Spleen (tissue), 11 donors: Measurements from ENCODE around the gene SENP1. TPM values are rescaled to one million over a fixed set of nuclear protein-coding genes. Genes with fewer than 3 reads are reported as not detected.

Experiments
- DNase-seq: peaks from one replicate; pipeline ENCODE4 v3.0.0-alpha.2; 2020
- H3K27ac ChIP-seq, 8 donors: fragments of 200-600 bp; sonication (generic) in 7 of 8; 1 replicate in 4 of 8; 2 replicates in 4 of 8; pipeline versions ENCODE4 v1.5.0 to v1.8.0; 2016 to 2021; ENCODE audit warnings: inconsistent platforms in 4 of 8, mild to moderate bottlenecking in 4 of 8, moderate library complexity in 1 of 8
- H3K27me3 ChIP-seq, 7 donors: fragments of 200-600 bp; sonication (generic) in 6 of 7; replicated peaks in 1 of 7; 1 replicate in 4 of 7; 2 replicates in 3 of 7; pipeline versions ENCODE4 v1.5.0 to v1.8.0; 2016 to 2021; ENCODE audit warnings: inconsistent platforms in 3 of 7, mild to moderate bottlenecking in 1 of 7
- H3K36me3 ChIP-seq, 6 donors: fragments of 200-600 bp; sonication (generic) in 5 of 6; 1 replicate in 4 of 6; 2 replicates in 2 of 6; pipeline versions ENCODE4 v1.5.0 to v1.8.0; 2016 to 2021; ENCODE audit warnings: inconsistent platforms in 2 of 6
- H3K4me1 ChIP-seq, 6 donors: fragments of 200-600 bp; sonication (generic) in 5 of 6; 1 replicate in 3 of 6; 2 replicates in 3 of 6; pipeline versions ENCODE4 v1.5.0 to v1.8.0; 2016 to 2021; ENCODE audit warnings: inconsistent platforms in 3 of 6
- H3K4me3 ChIP-seq, 8 donors: fragments of 200-600 bp; sonication (generic) in 7 of 8; 1 replicate in 4 of 8; 2 replicates in 4 of 8; pipeline versions ENCODE4 v1.5.0 to v1.8.0; 2016 to 2021; ENCODE audit warnings: inconsistent platforms in 4 of 8, mild to moderate bottlenecking in 4 of 8, moderate library complexity in 2 of 8
- H3K9me3 ChIP-seq, 8 donors: fragments of 200-600 bp; sonication (generic) in 7 of 8; 1 replicate in 4 of 8; 2 replicates in 4 of 8; pipeline versions ENCODE4 v1.5.0 to v1.8.0; 2016 to 2021; ENCODE audit warnings: inconsistent platforms in 4 of 8
- POLR2A ChIP-seq, 3 donors: fragments of 450-650 bp; IDR thresholded peaks; one replicate each; pipeline ENCODE4 v1.5.1; 2017; ENCODE audit warnings: antibody characterized with exemption in 3 of 3, mild to moderate bottlenecking in 1 of 3
- POLR2AphosphoS5 ChIP-seq, 3 donors: sonication (generic); formaldehyde crosslinking; IDR thresholded peaks; one replicate each; pipeline ENCODE4 v1.5.1; 2017; ENCODE audit warnings: antibody characterized with exemption in 3 of 3
- WGBS, 5 donors: extraction: QIAGEN DNeasy Blood & Tissue Kit in 3 of 5; methylation state at CpG; one replicate each; pipeline versions ENCODE4 v1.1.5 to v1.1.7; 2013 to 2018; 5-methylcytosine and 5-hydroxymethylcytosine counted together
- intact Hi-C: fragments of 100-400 bp; cut with DNase I; formaldehyde crosslinking; loops from one replicate; pipeline ENCODE4 v1.15.0; 2023; ENCODE audit warnings: low total_unique reads
- polyA plus RNA-seq, 3 donors: library from polyadenylated mRNA; stranded (reverse); fragments of 200-250 nt; gene quantifications; one replicate each; pipeline ENCODE4 v1.2.1, GENCODE V29; 2013
- total RNA-seq, 7 donors: library from RNA; depleted of rRNA in 3 of 7; stranded (reverse); fragments of >200 nt in 3 of 7; fragmentation: NEBNext Ultra II Directional in 4 of 7; extraction: Animal tissue kit (Norgen Biotek cat#: 25700) in 4 of 7; gene quantifications; one replicate each; pipeline versions ENCODE4 v1.1.0 to v1.2.1, GENCODE V29; 2016 to 2021
- TF ChIP-seq, protein P1 (sequence below), 11 experiments: fragments of 200-600 bp in 7 of 11; fragments of 450-650 bp in 4 of 11; sonication (generic) in 4 of 11; IDR thresholded peaks in 8 of 11; conservative IDR thresholded peaks in 3 of 11; 1 replicate in 7 of 11; 2 replicates in 4 of 11; pipeline versions ENCODE4 v1.4.0 to v1.8.0; 2016 to 2021; ENCODE audit warnings: antibody characterized with exemption in 11 of 11, inconsistent platforms in 4 of 11, mild to moderate bottlenecking in 1 of 11
- donor health status: healthy with polysubstance abuse.
- donor health status: DM: no; HTN: no; CAD: no; lungs with moderate emphysema.
- donor health status: DM: no; HTN: no; CAD: no.
- donor health status: Bipolar disorder and iron deficiency.
- donor health status: healthy.
- donor health status: DM: no; HTN: no; CAD: no.
- donor health status: DM: yes; HTN: yes; CAD: no.

The SENP1 gene
- total and polyA plus RNA-seq, 10 donors: 3.7 to 37.4 (median 25.6) TPM

- Histone ChIP-seq H3K4me1 (no peaks in the 10 kb centered on the region), H3K27ac (no peak overlapping the region), H3K9me3 (no peaks in the 10 kb centered on the region), H3K27me3 (peaks cover 0 to 35% (median 0%) of the 10 kb centered on the region in 7 donors), H3K4me3 (no peak overlapping the region), H3K36me3 (no peaks in the 10 kb centered on the region)
- intact Hi-C loops: no loop called here
- no peak for DNase-seq
- TF ChIP-seq POLR2AphosphoS5 (IDR thresholded peaks at IDR 0.05) (no peak), POLR2A (IDR thresholded peaks at IDR 0.05) (no peak)
- TF ChIP-seq, protein P1, sequence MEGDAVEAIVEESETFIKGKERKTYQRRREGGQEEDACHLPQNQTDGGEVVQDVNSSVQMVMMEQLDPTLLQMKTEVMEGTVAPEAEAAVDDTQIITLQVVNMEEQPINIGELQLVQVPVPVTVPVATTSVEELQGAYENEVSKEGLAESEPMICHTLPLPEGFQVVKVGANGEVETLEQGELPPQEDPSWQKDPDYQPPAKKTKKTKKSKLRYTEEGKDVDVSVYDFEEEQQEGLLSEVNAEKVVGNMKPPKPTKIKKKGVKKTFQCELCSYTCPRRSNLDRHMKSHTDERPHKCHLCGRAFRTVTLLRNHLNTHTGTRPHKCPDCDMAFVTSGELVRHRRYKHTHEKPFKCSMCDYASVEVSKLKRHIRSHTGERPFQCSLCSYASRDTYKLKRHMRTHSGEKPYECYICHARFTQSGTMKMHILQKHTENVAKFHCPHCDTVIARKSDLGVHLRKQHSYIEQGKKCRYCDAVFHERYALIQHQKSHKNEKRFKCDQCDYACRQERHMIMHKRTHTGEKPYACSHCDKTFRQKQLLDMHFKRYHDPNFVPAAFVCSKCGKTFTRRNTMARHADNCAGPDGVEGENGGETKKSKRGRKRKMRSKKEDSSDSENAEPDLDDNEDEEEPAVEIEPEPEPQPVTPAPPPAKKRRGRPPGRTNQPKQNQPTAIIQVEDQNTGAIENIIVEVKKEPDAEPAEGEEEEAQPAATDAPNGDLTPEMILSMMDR (IDR thresholded peaks at IDR 0.05 in 8 of 11, conservative IDR thresholded peaks at IDR 0.05 in 3 of 11): no peak
- 61 to 88% (median 68%) methylated on average over 1 of the region's 1 CpG for WGBS, 5 donors
Observed at GRCh38 chr12:48015129-48015528, 90.8 kb downstream of the SENP1 start.

GRCh38 chr12:48013287-48013686 lies 92.6 kb downstream of the SENP1 start:
- Histone ChIP-seq H3K27ac (no peak overlapping the region), H3K27me3 (peaks cover 0 to 40% (median 6%) of the 10 kb centered on the region in 7 donors), H3K9me3 (no peaks in the 10 kb centered on the region), H3K4me3 (no peak overlapping the region), H3K36me3 (no peaks in the 10 kb centered on the region), H3K4me1 (no peaks in the 10 kb centered on the region)
- intact Hi-C loops: no loop called here
- 65 to 82% (median 74%) methylated on average over 2 of the region's 2 CpGs for WGBS, 5 donors
- TF ChIP-seq POLR2AphosphoS5 (IDR thresholded peaks at IDR 0.05): no peak
- no peak for TF ChIP-seq POLR2A (IDR thresholded peaks at IDR 0.05)
- TF ChIP-seq, protein P1 (IDR thresholded peaks at IDR 0.05 in 8 of 11, conservative IDR thresholded peaks at IDR 0.05 in 3 of 11): no peak
- no peak for DNase-seq

DNA sequence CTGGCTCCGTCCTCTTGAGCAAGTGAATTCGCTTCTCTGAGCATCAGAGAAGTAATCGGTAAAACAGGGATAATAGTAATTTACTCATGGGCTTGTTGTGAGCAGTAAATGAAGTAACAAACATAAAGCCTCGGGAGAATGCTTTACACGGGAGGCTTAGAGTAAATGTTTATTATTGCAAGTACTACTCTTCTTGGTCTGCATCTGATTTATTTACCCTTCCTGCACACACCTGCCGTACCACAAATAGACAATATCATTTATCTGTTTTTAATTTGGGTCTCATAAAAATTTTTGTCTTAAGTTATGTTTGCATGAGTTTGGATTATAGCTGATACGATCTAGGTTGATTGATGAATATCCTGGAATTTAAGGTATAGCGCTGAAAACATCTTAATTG lies 93.8 kb downstream of the SENP1 start:
- peaks cover 0 to 53% (median 6%) of the 10 kb centered on the region in 7 donors for H3K27me3 ChIP-seq
- no peaks in the 10 kb centered on the region for H3K4me1 ChIP-seq
- TF ChIP-seq POLR2A (IDR thresholded peaks at IDR 0.05) (no peak), POLR2AphosphoS5 (IDR thresholded peaks at IDR 0.05) (no peak)
- TF ChIP-seq, protein P1 (IDR thresholded peaks at IDR 0.05 in 8 of 11, conservative IDR thresholded peaks at IDR 0.05 in 3 of 11): no peak
- WGBS, 5 donors: 71 to 79% (median 77%) methylated on average over 8 of the region's 8 CpGs
- no peaks in the 10 kb centered on the region for H3K9me3 ChIP-seq
- H3K36me3 ChIP-seq: no peaks in the 10 kb centered on the region
- H3K4me3 ChIP-seq: no peak overlapping the region
- no peak for DNase-seq
- intact Hi-C loops: no loop called here
- no peak overlapping the region for H3K27ac ChIP-seq

DNA sequence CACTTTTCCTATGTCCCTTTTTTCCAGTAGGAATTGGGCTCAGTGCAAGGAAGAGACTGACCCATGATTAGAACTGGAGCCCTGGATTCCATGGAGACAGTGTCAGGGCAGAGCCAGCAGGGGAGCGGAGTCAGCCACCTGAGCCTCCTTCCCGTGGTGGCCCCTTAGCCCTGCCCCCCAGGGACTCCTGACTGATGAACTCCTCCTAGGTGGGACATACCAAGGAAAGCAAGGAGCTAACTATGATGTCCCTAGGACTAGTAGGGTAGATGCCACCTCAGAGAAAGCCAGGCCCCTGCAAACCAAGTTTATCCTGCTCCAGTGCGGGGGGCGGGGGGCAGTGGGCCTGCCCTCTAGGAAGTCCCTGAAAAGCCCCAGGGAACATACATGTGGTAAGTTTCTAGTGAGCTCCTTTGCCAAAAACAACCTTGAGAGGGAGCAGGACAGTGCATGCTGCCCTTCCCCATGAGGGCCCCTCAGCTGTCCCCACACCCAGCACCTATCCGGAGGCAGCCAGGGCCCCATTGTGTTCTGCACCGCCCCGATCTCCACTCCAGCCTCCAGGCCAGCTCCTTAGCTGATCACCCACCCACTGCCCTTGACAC lies 95.4 kb downstream of the SENP1 start:
- intact Hi-C loops: no loop called here
- Histone ChIP-seq H3K36me3 (no peaks in the 10 kb centered on the region), H3K27me3 (peaks cover 0 to 69% (median 12%) of the 10 kb centered on the region in 7 donors), H3K27ac (no peak overlapping the region), H3K4me1 (peaks cover 0 to under 1% (median 0%) of the 10 kb centered on the region in 6 donors), H3K9me3 (no peaks in the 10 kb centered on the region), H3K4me3 (no peak overlapping the region)
- TF ChIP-seq, protein P1 (IDR thresholded peaks at IDR 0.05 in 8 of 11, conservative IDR thresholded peaks at IDR 0.05 in 3 of 11): no peak
- TF ChIP-seq POLR2A (IDR thresholded peaks at IDR 0.05) (no peak), POLR2AphosphoS5 (IDR thresholded peaks at IDR 0.05) (no peak)
- WGBS, 5 donors: 71 to 79% (median 71%) methylated on average over 7 of the region's 7 CpGs
- DNase-seq: no peak
